ENCODE results near the gene NDUFC2.

- no peak for TF ChIP-seq CTCF (IDR thresholded peaks at IDR 0.05)
- no peak for TF ChIP-seq EP300 (IDR thresholded peaks at IDR 0.05)
- TF ChIP-seq POLR2A (IDR thresholded peaks at IDR 0.05): no peak
Measured at GRCh38 chr11:78072455-78072854, 7.2 kb downstream of the NDUFC2 start.

Measured in stomach (tissue), 4 donors.